Esophagus muscularis mucosa (tissue), 4 donors: Measurements from ENCODE around the gene MFN2.

ENCODE experiments used
- CTCF ChIP-seq, 3 experiments: fragments of 200-600 bp in 2 of 3; fragments of 450-650 bp in 1 of 3; sonication (generic) in 2 of 3; IDR thresholded peaks; one replicate each; pipeline ENCODE4 v1.5.1; 2017 to 2019; ENCODE audit warnings: antibody characterized with exemption in 3 of 3, mild to moderate bottlenecking in 2 of 3, moderate library complexity in 1 of 3
- EP300 ChIP-seq: sonication (generic); formaldehyde crosslinking; IDR thresholded peaks from one replicate; pipeline ENCODE4 v1.6.1; 2017; ENCODE audit warnings: antibody characterized with exemption
- POLR2A ChIP-seq: fragments of 450-650 bp; IDR thresholded peaks from one replicate; pipeline ENCODE4 v1.6.1; 2017; ENCODE audit warnings: antibody characterized with exemption, moderate library complexity, mild to moderate bottlenecking, low read depth

- no peak for TF ChIP-seq EP300
- no peak for TF ChIP-seq CTCF (IDR thresholded peaks at IDR 0.05)
- TF ChIP-seq POLR2A: no peak
Observed at GRCh38 chr1:11935057-11935412, 45.2 kb upstream of the MFN2 start.
